Endodermal cell (in vitro differentiated cells): ENCODE results near the gene LIN9. TPM values are rescaled to one million over a fixed set of nuclear protein-coding genes. Genes with fewer than 3 reads are reported as not detected.

Source experiments
- DNase-seq: peaks from one replicate; pipeline ENCODE4 v3.0.0-alpha.2; 2017
- H3K27ac ChIP-seq: 2 replicates; pipeline ENCODE4 v1.5.1; 2013; ENCODE audit warnings: mild to moderate bottlenecking, low read depth, low read length, moderate library complexity
- H3K27me3 ChIP-seq: 2 replicates; pipeline ENCODE4 v1.6.1; 2013; ENCODE audit warnings: mild to moderate bottlenecking, low read length, moderate library complexity; ENCODE audit not compliant: insufficient read depth, control insufficient read depth, poor library complexity, severe bottlenecking
- H3K36me3 ChIP-seq: 2 replicates; pipeline ENCODE4 v1.7.0; 2013; ENCODE audit warnings: mild to moderate bottlenecking, low read length, moderate library complexity; ENCODE audit not compliant: control insufficient read depth, insufficient read depth
- H3K4me1 ChIP-seq: one replicate; pipeline ENCODE4 v1.7.0; 2013; ENCODE audit warnings: low read length; ENCODE audit not compliant: control insufficient read depth, insufficient read depth
- H3K4me3 ChIP-seq: 2 replicates; pipeline ENCODE4 v1.5.1; 2013; ENCODE audit warnings: mild to moderate bottlenecking, low read length, moderate library complexity
- H3K9ac ChIP-seq: 2 replicates; pipeline ENCODE4 v1.6.1; 2013; ENCODE audit warnings: mild to moderate bottlenecking, low read length, moderate library complexity; ENCODE audit not compliant: poor library complexity, severe bottlenecking; ENCODE audit errors: extremely low read depth
- H3K9me3 ChIP-seq: 2 replicates; pipeline ENCODE4 v1.6.1; 2013; ENCODE audit warnings: mild to moderate bottlenecking, low read length, moderate library complexity; ENCODE audit not compliant: control insufficient read depth
- H3K27ac Mint-ChIP-seq: 2 replicates; pipeline ENCODE4 v1.8.0; 2020; ENCODE audit warnings: mixed read lengths
- H3K27me3 Mint-ChIP-seq: 2 replicates; pipeline ENCODE4 v1.8.0; 2021; ENCODE audit warnings: mild to moderate bottlenecking, mixed read lengths; ENCODE audit not compliant: insufficient read depth
- H3K36me3 Mint-ChIP-seq: 2 replicates; pipeline ENCODE4 v1.8.0; 2020; ENCODE audit warnings: low read depth, mixed read lengths
- H3K4me1 Mint-ChIP-seq: 2 replicates; pipeline ENCODE4 v1.8.0; 2020; ENCODE audit warnings: mixed read lengths
- H3K4me3 Mint-ChIP-seq: 2 replicates; pipeline ENCODE4 v1.8.0; 2020; ENCODE audit warnings: mild to moderate bottlenecking, moderate library complexity, mixed read lengths
- H3K9me3 Mint-ChIP-seq: 2 replicates; pipeline ENCODE4 v1.8.0; 2020; ENCODE audit warnings: mild to moderate bottlenecking, mixed read lengths
- WGBS, 2 experiments: methylation state at CpG; one replicate each; pipeline versions ENCODE4 v1.1.5 to v1.1.7; 2013; ENCODE audit warnings: missing lambda C conversion rate in 2 of 2, mixed read lengths in 1 of 2; ENCODE audit not compliant: insufficient coverage in 1 of 2, insufficient read length in 1 of 2; 5-methylcytosine and 5-hydroxymethylcytosine counted together
- total RNA-seq, 2 donors: library from RNA; stranded (reverse); fragmentation: NEBNext Ultra II Directional in 1 of 2; extraction: Animal tissue kit (Norgen Biotek cat#: 25700) in 1 of 2; gene quantifications; 2 replicates in 1 of 2; 3 replicates in 1 of 2; pipeline ENCODE4 v1.2.1, GENCODE V29; 2021
- TF ChIP-seq, protein P1 (sequence below): fragments of 200-600 bp; sonication (generic); conservative IDR thresholded peaks from 2 replicates; pipeline ENCODE4 v1.5.0; 2021; ENCODE audit warnings: antibody characterized with exemption, mild to moderate bottlenecking

LIN9 gene
- total RNA-seq, 2 donors from 2014 or later, result 9.9 to 11.3 TPM

DNA sequence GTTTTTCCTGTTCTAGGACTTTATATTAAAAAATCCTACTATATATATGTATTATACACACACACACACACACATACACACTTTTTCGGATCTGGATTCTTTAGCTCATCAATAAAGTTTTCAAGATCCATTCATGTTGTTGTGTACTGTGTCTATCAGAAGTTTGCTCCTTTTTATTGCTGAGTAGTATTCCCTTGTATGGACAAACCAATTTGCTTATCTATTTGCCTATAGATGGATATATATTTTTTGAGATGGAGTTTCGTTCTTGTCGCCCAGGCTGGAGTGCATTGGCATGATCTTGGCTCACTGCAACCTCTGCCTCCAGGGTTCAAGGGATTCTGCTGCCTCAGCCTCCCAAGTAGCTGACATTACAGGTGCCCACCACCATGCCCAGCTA lies 20.3 kb upstream of the LIN9 start:
- H3K27me3 ChIP-seq, result no peaks in the 10 kb centered on the region
- no peak overlapping the region for H3K9ac ChIP-seq
- no peaks in the 10 kb centered on the region for H3K4me1 ChIP-seq
- H3K27ac ChIP-seq, result no peak overlapping the region
- no peaks in the 10 kb centered on the region for H3K9me3 ChIP-seq
- TF ChIP-seq, protein P1, sequence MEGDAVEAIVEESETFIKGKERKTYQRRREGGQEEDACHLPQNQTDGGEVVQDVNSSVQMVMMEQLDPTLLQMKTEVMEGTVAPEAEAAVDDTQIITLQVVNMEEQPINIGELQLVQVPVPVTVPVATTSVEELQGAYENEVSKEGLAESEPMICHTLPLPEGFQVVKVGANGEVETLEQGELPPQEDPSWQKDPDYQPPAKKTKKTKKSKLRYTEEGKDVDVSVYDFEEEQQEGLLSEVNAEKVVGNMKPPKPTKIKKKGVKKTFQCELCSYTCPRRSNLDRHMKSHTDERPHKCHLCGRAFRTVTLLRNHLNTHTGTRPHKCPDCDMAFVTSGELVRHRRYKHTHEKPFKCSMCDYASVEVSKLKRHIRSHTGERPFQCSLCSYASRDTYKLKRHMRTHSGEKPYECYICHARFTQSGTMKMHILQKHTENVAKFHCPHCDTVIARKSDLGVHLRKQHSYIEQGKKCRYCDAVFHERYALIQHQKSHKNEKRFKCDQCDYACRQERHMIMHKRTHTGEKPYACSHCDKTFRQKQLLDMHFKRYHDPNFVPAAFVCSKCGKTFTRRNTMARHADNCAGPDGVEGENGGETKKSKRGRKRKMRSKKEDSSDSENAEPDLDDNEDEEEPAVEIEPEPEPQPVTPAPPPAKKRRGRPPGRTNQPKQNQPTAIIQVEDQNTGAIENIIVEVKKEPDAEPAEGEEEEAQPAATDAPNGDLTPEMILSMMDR, result no peak
- no peak overlapping the region for H3K4me3 Mint-ChIP-seq
- no peaks in the 10 kb centered on the region for H3K36me3 Mint-ChIP-seq
- H3K27ac Mint-ChIP-seq, result no peak overlapping the region
- no peak overlapping the region for H3K4me3 ChIP-seq
- DNase-seq, result no peak
- peaks cover 5% of the 10 kb centered on the region for H3K4me1 Mint-ChIP-seq
- H3K27me3 Mint-ChIP-seq, result no peaks in the 10 kb centered on the region
- H3K9me3 Mint-ChIP-seq, result no peaks in the 10 kb centered on the region
- 87 to 100% methylated on average over 2 to 3 of the region's 3 CpGs for WGBS, 2 experiments
- H3K36me3 ChIP-seq, result no peaks in the 10 kb centered on the region

DNA sequence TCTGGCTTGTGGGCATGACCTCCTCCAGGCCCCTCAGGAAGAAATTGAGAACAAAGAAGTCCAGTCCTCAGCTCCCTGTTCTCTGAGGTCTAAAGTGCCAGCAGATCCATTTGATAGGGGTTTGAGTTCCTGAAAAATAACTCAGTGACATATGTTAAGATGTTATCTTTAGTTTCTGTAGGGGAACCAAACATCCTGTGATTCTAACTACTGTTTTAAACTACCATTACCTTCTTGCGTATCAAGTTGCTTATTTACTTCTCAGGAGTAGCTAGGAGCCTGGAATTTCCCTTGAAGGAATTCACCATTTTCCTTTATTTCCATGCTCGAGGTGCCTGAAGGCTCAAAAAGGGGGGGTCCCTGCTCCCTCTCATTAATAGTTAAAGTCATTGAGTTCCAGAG lies 18.8 kb upstream of the LIN9 start:
- H3K4me3 ChIP-seq, result no peak overlapping the region
- H3K4me3 Mint-ChIP-seq, result no peak overlapping the region
- DNase-seq, result no peak
- no peak overlapping the region for H3K9ac ChIP-seq
- no peaks in the 10 kb centered on the region for H3K36me3 ChIP-seq
- no peaks in the 10 kb centered on the region for H3K4me1 ChIP-seq
- peak overlapping the region; percentile 53 for H3K27ac ChIP-seq
- TF ChIP-seq, protein P1, result no peak
- WGBS, 2 experiments, result 86 to 92% methylated on average over 2 of the region's 2 CpGs
- no peaks in the 10 kb centered on the region for H3K27me3 Mint-ChIP-seq
- H3K36me3 Mint-ChIP-seq, result no peaks in the 10 kb centered on the region
- no peak overlapping the region for H3K27ac Mint-ChIP-seq
- no peaks in the 10 kb centered on the region for H3K9me3 ChIP-seq
- H3K4me1 Mint-ChIP-seq, result no peaks in the 10 kb centered on the region
- H3K27me3 ChIP-seq, result no peaks in the 10 kb centered on the region
- H3K9me3 Mint-ChIP-seq, result no peaks in the 10 kb centered on the region

DNA sequence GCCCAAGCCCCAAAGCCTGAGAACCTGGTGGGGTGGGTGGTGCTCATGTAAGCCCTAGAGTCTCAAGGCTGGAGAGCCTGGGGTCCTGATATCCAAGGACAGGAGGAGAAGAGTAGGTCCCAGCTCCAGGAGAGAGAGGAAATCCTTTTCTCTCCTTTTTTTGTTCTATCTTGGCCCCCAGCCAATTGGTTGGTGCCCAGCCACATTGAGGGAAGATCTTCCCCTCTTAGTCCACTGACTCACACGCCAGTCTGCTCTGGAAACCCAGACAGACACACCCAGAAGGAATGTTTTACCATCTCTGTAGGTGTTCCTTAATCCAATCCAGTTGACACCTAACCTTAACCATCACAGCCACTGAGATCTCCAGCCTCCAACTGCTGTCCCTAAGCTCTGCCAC lies 16.2 kb upstream of the LIN9 start:
- Mint-ChIP-seq H3K4me1 (no peaks in the 10 kb centered on the region), H3K27ac (no peak overlapping the region), H3K9me3 (peaks cover 10% of the 10 kb centered on the region), H3K4me3 (no peak overlapping the region), H3K36me3 (no peaks in the 10 kb centered on the region), H3K27me3 (no peaks in the 10 kb centered on the region)
- TF ChIP-seq, protein P1, result no peak
- Histone ChIP-seq H3K4me3 (no peak overlapping the region), H3K36me3 (no peaks in the 10 kb centered on the region), H3K27ac (no peak overlapping the region), H3K9ac (no peak overlapping the region), H3K9me3 (no peaks in the 10 kb centered on the region), H3K27me3 (no peaks in the 10 kb centered on the region), H3K4me1 (no peaks in the 10 kb centered on the region)
- no peak for DNase-seq
- WGBS, 2 experiments, result 83% methylated on average over 1 of the region's 1 CpG; no CpG with 5 or more reads in 1 of the 2 experiments
